Colonic mucosa (tissue), 4 donors: ENCODE data around the gene FIP1L1. TPM values are rescaled to one million over a fixed set of nuclear protein-coding genes. Genes with fewer than 3 reads are reported as not detected.

ENCODE experiments used
- DNase-seq: peaks from one replicate; pipeline ENCODE4 v3.0.0-alpha.2; 2020
- H3K27ac ChIP-seq: fragments of 200-600 bp; one replicate; pipeline ENCODE4 v1.8.0; 2021
- H3K27me3 ChIP-seq: fragments of 200-600 bp; one replicate; pipeline ENCODE4 v1.8.0; 2021
- H3K36me3 ChIP-seq: fragments of 200-600 bp; one replicate; pipeline ENCODE4 v1.8.0; 2021
- H3K4me1 ChIP-seq: fragments of 200-600 bp; one replicate; pipeline ENCODE4 v1.8.0; 2021; ENCODE audit warnings: mild to moderate bottlenecking
- H3K4me3 ChIP-seq: fragments of 200-600 bp; one replicate; pipeline ENCODE4 v1.8.0; 2021
- H3K9ac ChIP-seq, 2 donors: one replicate each; pipeline ENCODE4 v1.7.0; 2013; ENCODE audit warnings: control low read depth in 2 of 2, low read depth in 2 of 2, low read length in 2 of 2
- H3K9me3 ChIP-seq: fragments of 200-600 bp; one replicate; pipeline ENCODE4 v1.8.0; 2021
- intact Hi-C: fragments of 100-400 bp; cut with DNase I; formaldehyde crosslinking; loops from one replicate; pipeline ENCODE4 v1.14.1; 2022
- total RNA-seq, 2 donors: library from RNA; stranded (reverse); fragmentation: NEBNext Ultra II Directional in 1 of 2; extraction: Animal tissue kit (Norgen Biotek cat#: 25700) in 1 of 2; gene quantifications; one replicate each; pipeline ENCODE4 v1.2.1, GENCODE V29; 2021
- TF ChIP-seq, protein P1 (sequence below): fragments of 200-600 bp; IDR thresholded peaks from one replicate; pipeline ENCODE4 v1.8.0; 2022; ENCODE audit warnings: antibody characterized with exemption, mild to moderate bottlenecking
- donor health status: healthy.
- donor health status: DM: no; HTN: no; CAD: no.
- donor health status: DM: no; HTN: no; CAD: no.

Gene FIP1L1
- total RNA-seq, 2 donors from 2014 or later, result 38.8 to 46.6 TPM

DNA sequence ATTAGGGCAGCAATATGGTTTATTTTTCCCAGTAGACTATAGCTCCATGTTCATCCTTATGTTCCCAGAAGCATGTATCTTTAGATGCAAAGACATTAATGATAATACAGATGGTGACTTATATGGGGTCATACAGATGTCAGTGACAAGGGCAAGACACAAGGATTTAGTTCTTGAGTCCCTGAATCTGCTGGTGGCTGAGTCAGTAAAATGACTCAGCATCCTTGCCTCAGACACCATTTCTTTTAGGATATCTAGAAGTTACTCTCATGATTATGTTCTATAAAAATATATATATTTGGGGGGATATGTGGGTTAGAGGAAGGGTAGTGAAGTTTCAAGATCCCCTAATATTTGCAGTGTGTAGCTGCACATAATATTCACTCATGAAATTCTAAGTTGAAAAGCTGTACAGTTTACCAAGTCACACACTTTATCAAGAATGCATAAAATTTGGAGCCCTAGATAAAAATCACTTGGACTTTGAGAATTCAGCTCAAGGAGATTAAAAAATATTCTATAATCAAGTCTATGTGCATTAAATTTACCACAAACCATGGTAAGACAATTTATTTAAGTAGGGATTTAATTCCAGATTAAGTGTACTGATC lies 111.9 kb downstream of the FIP1L1 start:
- H3K27ac ChIP-seq, result no peak overlapping the region
- DNase-seq, result no peak
- intact Hi-C loops, result no loop called here

DNA sequence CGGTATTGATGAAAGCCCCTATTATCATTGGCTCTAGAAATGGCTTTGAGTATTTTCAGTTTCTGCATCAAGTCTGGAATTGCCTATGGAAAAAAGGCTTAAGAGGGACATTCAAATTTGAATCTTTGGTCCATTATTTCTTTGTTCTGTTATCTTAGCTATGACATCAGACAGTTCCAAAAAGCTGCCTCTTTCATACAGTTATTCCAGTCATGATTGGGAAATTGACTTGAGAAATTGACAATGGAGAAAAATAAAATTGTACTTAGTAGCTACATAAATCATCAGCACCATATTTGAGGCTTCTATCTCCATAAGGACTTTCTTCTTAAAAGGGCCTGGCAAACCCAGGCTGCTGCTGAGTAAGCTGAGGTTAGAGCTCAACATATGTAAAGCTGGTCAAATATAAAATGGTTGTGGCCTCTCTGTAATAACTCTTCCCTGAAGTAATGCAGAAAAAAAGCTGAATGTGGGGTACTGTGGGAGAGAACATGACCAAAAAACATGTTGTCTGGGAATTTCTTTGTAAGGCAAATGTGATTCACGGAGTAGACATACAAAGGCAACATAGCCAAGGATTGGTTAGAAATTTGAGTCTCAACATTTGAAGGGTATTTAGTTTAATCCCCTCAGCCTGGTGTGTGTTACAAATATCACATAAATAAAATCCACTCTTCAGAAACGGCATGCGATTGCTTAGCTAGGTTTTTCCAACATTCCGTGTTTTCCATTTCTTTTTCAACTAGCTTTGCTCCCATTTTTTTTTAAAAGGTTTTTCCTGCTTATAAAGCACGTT lies 112.9 kb downstream of the FIP1L1 start:
- TF ChIP-seq, protein P1, sequence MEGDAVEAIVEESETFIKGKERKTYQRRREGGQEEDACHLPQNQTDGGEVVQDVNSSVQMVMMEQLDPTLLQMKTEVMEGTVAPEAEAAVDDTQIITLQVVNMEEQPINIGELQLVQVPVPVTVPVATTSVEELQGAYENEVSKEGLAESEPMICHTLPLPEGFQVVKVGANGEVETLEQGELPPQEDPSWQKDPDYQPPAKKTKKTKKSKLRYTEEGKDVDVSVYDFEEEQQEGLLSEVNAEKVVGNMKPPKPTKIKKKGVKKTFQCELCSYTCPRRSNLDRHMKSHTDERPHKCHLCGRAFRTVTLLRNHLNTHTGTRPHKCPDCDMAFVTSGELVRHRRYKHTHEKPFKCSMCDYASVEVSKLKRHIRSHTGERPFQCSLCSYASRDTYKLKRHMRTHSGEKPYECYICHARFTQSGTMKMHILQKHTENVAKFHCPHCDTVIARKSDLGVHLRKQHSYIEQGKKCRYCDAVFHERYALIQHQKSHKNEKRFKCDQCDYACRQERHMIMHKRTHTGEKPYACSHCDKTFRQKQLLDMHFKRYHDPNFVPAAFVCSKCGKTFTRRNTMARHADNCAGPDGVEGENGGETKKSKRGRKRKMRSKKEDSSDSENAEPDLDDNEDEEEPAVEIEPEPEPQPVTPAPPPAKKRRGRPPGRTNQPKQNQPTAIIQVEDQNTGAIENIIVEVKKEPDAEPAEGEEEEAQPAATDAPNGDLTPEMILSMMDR, result no peak
- Histone ChIP-seq H3K4me1 (no peaks in the 10 kb centered on the region), H3K27ac (peak overlapping the region; percentile 30), H3K9me3 (no peaks in the 10 kb centered on the region), H3K4me3 (no peak overlapping the region), H3K9ac (no peak overlapping the region), H3K36me3 (no peaks in the 10 kb centered on the region), H3K27me3 (no peaks in the 10 kb centered on the region)
- intact Hi-C loops, result loop anchor here (5.0 to 10.0 kb wide), 4 partner anchors 64 to 744 kb away; no protein-coding TSS in a partner anchor
- DNase-seq, result no peak

More for the DNA sequence above, 111.9 kb downstream of the FIP1L1 start:
- Histone ChIP-seq H3K36me3 (no peaks in the 10 kb centered on the region), H3K4me1 (no peaks in the 10 kb centered on the region), H3K4me3 (no peak overlapping the region), H3K9me3 (no peaks in the 10 kb centered on the region), H3K27me3 (no peaks in the 10 kb centered on the region), H3K9ac (no peak overlapping the region)
- TF ChIP-seq, protein P1, result no peak

DNA sequence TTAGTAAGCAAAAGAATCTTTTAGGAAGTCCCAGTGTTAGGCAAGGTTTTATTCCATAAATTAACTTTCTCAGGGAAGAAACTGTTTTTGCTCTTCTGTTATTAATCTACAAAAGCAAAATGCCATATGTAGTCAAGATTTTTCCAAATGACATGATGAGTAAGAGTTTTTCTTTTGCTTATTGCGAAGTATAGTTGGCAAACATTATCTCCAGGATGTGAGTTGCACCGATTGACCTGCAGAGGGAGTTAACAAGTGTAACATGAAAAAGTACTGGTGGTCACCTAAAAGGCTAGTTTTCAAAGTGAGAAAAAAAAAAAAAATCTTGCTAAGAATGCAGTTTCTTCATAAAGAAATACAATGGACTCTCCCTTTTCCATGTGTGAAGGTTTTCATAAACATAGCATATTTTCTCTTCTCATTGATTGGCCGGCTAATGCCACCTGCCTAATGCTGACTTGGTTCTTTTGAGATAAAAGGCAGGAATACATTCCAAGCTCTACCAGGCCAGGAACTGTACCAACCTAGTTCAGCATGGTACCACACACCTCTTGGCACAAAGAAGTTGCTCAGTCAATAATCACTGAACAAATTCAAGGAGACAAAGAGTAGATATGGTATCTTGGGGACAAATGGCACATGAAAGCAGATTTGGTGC lies 113.7 kb downstream of the FIP1L1 start:
- peak overlapping the region; percentile 30 for H3K27ac ChIP-seq

DNA sequence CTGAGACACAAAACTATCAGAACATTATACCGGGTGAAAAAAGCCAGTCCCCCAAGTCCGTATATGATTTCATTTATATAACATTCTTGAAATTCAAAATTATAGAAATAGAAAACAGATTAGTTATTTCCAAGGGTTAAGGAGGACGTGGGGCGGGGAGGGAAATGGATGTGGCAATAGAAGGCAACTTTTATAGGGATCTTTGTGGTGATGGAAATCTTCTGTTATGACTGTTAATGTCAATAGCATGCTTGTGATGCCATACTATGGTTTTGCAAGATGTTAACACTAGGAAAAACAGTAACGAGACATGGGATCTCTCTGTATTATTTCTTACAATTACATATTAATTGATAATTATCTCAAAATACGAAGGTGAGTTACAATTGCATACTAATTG lies 117.4 kb downstream of the FIP1L1 start:
- H3K9ac ChIP-seq, result no peak overlapping the region
- intact Hi-C loops, result loop anchor here (5.0 to 10.0 kb wide), 4 partner anchors 60 to 740 kb away; no protein-coding TSS in a partner anchor
- H3K27ac ChIP-seq, result no peak overlapping the region
- no peak for DNase-seq
- H3K36me3 ChIP-seq, result no peaks in the 10 kb centered on the region
- no peaks in the 10 kb centered on the region for H3K27me3 ChIP-seq
- TF ChIP-seq, protein P1, result no peak
- H3K9me3 ChIP-seq, result no peaks in the 10 kb centered on the region
- no peaks in the 10 kb centered on the region for H3K4me1 ChIP-seq
- H3K4me3 ChIP-seq, result no peak overlapping the region

More for the DNA sequence above, 113.7 kb downstream of the FIP1L1 start:
- Histone ChIP-seq H3K9me3 (no peaks in the 10 kb centered on the region), H3K4me3 (no peak overlapping the region), H3K9ac (no peak overlapping the region), H3K27me3 (no peaks in the 10 kb centered on the region), H3K4me1 (no peaks in the 10 kb centered on the region), H3K36me3 (no peaks in the 10 kb centered on the region)
- TF ChIP-seq, protein P1, result peak; percentile 57
- intact Hi-C loops, result loop anchor here (5.0 to 10.0 kb wide), 4 partner anchors 64 to 744 kb away; no protein-coding TSS in a partner anchor
- peak; percentile 36 for DNase-seq

DNA sequence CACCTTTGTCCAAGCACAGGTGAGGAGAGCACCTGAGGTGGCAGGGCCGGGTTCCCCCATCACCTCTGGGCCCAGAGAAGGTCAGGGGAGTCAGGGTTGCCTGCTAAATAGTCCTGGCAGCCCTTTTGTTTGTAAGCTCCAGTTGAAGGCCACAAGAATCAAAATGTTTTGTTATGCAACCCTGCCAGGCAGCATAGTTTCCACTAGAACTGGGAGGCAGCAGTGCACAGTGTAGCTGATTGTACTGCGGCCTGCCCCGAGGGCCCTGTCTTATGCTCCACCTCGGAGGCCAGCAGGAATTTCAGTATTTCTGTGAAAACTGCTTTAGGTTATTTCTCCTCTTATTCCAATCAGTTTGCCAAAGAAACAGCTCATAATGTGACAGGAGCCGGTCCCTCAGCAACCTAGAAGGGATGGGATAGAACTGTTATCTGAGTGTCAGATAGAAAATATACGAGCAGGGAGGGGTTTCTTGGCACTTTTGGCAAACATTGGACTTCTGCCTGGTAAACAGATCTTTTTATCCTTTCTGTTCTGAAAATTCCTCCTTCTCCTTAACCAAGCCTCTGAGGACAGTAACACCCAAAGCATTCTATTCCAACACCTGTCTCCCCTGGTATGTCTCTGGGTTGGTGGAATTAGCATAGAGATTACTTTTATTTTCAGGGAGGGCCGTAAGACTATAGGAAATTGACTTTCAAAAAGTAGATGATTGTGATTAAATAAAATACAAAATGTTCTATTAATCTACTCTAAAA lies 120.2 kb downstream of the FIP1L1 start:
- H3K36me3 ChIP-seq, result no peaks in the 10 kb centered on the region
- no peaks in the 10 kb centered on the region for H3K27me3 ChIP-seq
- TF ChIP-seq, protein P1, result no peak
- H3K4me3 ChIP-seq, result no peak overlapping the region
- DNase-seq, result no peak
- H3K4me1 ChIP-seq, result no peaks in the 10 kb centered on the region
- H3K27ac ChIP-seq, result no peak overlapping the region
- intact Hi-C loops, result loop anchor here (10.0 kb wide), 3 partner anchors 57 to 737 kb away; no protein-coding TSS in a partner anchor
- H3K9me3 ChIP-seq, result no peaks in the 10 kb centered on the region
- H3K9ac ChIP-seq, result no peak overlapping the region
